GM12878 (cell line): ENCODE data around the gene C2orf68.

ENCODE experiments used
- CEBPB ChIP-seq, 2 experiments: fragments of 150-350 bp in 1 of 2; IDR thresholded peaks; 2 replicates each; pipeline ENCODE4 v1.6.1; 2012 to 2014; ENCODE audit warnings: low read depth in 2 of 2, low read length in 2 of 2, borderline replicate concordance in 1 of 2, inconsistent platforms in 1 of 2
- EP300 ChIP-seq, 2 experiments: fragments of 150-350 bp in 1 of 2; IDR thresholded peaks; 2 replicates each; pipeline ENCODE4 v1.6.1; 2011 to 2012; ENCODE audit warnings: low read depth in 2 of 2, low read length in 2 of 2, borderline replicate concordance in 1 of 2, improper control_type of control experiment in 1 of 2, inconsistent platforms in 1 of 2; ENCODE audit not compliant: control insufficient read depth in 1 of 2
- KLF5 ChIP-seq: fragments of 450-650 bp; IDR thresholded peaks from 2 replicates; pipeline ENCODE4 v1.6.1; 2014; ENCODE audit warnings: mild to moderate bottlenecking; ENCODE audit not compliant: partially characterized antibody
- NFXL1 ChIP-seq: fragments of 450-650 bp; IDR thresholded peaks from 2 replicates; pipeline ENCODE4 v1.6.1; 2017; ENCODE audit warnings: antibody characterized with exemption, mild to moderate bottlenecking, borderline replicate concordance
- NFYB ChIP-seq: IDR thresholded peaks from 2 replicates; pipeline ENCODE4 v1.6.1; 2011; ENCODE audit warnings: low read depth, mild to moderate bottlenecking, low read length, improper control_type of control experiment, moderate library complexity; ENCODE audit not compliant: insufficient read depth
- POLR2A ChIP-seq: IDR thresholded peaks from 2 replicates; pipeline ENCODE4 v1.6.1; 2011; ENCODE audit warnings: low read depth, mild to moderate bottlenecking, low read length
- RFX5 ChIP-seq: IDR thresholded peaks from 2 replicates; pipeline ENCODE4 v1.6.1; 2011; ENCODE audit warnings: low read depth, low read length, improper control_type of control experiment
- SUZ12 ChIP-seq: fragments of 200-600 bp; sonication (generic); IDR thresholded peaks from one replicate; pipeline ENCODE4 v1.6.1; 2018; ENCODE audit warnings: antibody characterized with exemption, mild to moderate bottlenecking; ENCODE audit not compliant: unreplicated experiment
- ZSCAN29 ChIP-seq: fragments of 450-650 bp; IDR thresholded peaks from 2 replicates; pipeline ENCODE4 v1.6.1; 2017; ENCODE audit warnings: mild to moderate bottlenecking, moderate library complexity
- TF ChIP-seq, protein P1 (sequence below), 3 experiments: IDR thresholded peaks in 2 of 3; conservative IDR thresholded peaks in 1 of 3; 2 replicates each; pipeline ENCODE4 v1.5.1; 2011; ENCODE audit warnings: low read depth in 3 of 3, low read length in 3 of 3, mild to moderate bottlenecking in 3 of 3, control low read depth in 2 of 3, moderate library complexity in 2 of 3, inconsistent platforms in 1 of 3, mixed read lengths in 1 of 3; ENCODE audit not compliant: control insufficient read depth in 2 of 3, insufficient read depth in 1 of 3; ENCODE audit errors: extremely low read depth in 1 of 3
- TF ChIP-seq, protein P2 (sequence below): fragments of 450-650 bp; IDR thresholded peaks from 2 replicates; pipeline ENCODE4 v1.6.1; 2017; ENCODE audit warnings: borderline replicate concordance
- TF ChIP-seq, protein P3 (sequence below): IDR thresholded peaks from 2 replicates; pipeline ENCODE4 v1.6.1; 2011; ENCODE audit warnings: low read depth, low read length, improper control_type of control experiment, borderline replicate concordance
- TF ChIP-seq, protein P4 (sequence below): IDR thresholded peaks from 2 replicates; pipeline ENCODE4 v1.6.1; 2012; ENCODE audit warnings: mild to moderate bottlenecking, low read depth, low read length

DNA sequence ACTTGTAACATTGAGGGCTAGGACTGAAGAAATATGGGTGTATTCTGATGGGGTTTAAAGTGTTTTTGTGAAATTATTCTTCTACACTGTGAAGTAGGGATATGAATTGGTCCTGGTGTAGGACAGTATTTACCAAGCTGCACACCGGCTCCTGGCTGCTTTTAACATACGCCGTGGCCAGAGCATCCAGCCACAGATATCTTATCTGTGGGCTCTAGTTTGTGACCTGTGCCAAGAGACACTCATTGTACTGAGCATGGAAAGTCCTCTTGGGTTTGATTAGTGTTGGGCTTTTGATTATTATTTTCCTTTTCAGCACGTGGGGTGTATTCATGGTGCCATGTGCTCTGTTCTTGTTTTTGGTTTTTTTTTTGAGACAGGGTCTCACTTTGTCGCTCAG is 12.1 kb upstream of the C2orf68 start:
- TF ChIP-seq SUZ12 (no peak), EP300 (IDR thresholded peaks at IDR 0.05; ENCODE audit: borderline replicate concordance in 1 of 2, control insufficient read depth in 1 of 2, low read depth in 2 of 2, low read length in 2 of 2) (no peak), CEBPB (IDR thresholded peaks at IDR 0.05; ENCODE audit: borderline replicate concordance in 1 of 2, low read depth in 2 of 2, low read length in 2 of 2) (no peak), NFYB (no peak), ZSCAN29 (no peak), NFXL1 (no peak), RFX5 (no peak), POLR2A (no peak), KLF5 (no peak)
- TF ChIP-seq, protein P1, sequence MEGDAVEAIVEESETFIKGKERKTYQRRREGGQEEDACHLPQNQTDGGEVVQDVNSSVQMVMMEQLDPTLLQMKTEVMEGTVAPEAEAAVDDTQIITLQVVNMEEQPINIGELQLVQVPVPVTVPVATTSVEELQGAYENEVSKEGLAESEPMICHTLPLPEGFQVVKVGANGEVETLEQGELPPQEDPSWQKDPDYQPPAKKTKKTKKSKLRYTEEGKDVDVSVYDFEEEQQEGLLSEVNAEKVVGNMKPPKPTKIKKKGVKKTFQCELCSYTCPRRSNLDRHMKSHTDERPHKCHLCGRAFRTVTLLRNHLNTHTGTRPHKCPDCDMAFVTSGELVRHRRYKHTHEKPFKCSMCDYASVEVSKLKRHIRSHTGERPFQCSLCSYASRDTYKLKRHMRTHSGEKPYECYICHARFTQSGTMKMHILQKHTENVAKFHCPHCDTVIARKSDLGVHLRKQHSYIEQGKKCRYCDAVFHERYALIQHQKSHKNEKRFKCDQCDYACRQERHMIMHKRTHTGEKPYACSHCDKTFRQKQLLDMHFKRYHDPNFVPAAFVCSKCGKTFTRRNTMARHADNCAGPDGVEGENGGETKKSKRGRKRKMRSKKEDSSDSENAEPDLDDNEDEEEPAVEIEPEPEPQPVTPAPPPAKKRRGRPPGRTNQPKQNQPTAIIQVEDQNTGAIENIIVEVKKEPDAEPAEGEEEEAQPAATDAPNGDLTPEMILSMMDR (IDR thresholded peaks at IDR 0.05 in 2 of 3, conservative IDR thresholded peaks at IDR 0.05 in 1 of 3; ENCODE audit: control insufficient read depth in 2 of 3, extremely low read depth in 1 of 3, insufficient read depth in 1 of 3, low read depth in 3 of 3, low read length in 3 of 3), result no peak
- TF ChIP-seq, protein P2, sequence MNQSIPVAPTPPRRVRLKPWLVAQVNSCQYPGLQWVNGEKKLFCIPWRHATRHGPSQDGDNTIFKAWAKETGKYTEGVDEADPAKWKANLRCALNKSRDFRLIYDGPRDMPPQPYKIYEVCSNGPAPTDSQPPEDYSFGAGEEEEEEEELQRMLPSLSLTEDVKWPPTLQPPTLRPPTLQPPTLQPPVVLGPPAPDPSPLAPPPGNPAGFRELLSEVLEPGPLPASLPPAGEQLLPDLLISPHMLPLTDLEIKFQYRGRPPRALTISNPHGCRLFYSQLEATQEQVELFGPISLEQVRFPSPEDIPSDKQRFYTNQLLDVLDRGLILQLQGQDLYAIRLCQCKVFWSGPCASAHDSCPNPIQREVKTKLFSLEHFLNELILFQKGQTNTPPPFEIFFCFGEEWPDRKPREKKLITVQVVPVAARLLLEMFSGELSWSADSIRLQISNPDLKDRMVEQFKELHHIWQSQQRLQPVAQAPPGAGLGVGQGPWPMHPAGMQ, result no peak
- TF ChIP-seq, protein P3, sequence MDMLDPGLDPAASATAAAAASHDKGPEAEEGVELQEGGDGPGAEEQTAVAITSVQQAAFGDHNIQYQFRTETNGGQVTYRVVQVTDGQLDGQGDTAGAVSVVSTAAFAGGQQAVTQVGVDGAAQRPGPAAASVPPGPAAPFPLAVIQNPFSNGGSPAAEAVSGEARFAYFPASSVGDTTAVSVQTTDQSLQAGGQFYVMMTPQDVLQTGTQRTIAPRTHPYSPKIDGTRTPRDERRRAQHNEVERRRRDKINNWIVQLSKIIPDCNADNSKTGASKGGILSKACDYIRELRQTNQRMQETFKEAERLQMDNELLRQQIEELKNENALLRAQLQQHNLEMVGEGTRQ, result no peak
- TF ChIP-seq, protein P4, sequence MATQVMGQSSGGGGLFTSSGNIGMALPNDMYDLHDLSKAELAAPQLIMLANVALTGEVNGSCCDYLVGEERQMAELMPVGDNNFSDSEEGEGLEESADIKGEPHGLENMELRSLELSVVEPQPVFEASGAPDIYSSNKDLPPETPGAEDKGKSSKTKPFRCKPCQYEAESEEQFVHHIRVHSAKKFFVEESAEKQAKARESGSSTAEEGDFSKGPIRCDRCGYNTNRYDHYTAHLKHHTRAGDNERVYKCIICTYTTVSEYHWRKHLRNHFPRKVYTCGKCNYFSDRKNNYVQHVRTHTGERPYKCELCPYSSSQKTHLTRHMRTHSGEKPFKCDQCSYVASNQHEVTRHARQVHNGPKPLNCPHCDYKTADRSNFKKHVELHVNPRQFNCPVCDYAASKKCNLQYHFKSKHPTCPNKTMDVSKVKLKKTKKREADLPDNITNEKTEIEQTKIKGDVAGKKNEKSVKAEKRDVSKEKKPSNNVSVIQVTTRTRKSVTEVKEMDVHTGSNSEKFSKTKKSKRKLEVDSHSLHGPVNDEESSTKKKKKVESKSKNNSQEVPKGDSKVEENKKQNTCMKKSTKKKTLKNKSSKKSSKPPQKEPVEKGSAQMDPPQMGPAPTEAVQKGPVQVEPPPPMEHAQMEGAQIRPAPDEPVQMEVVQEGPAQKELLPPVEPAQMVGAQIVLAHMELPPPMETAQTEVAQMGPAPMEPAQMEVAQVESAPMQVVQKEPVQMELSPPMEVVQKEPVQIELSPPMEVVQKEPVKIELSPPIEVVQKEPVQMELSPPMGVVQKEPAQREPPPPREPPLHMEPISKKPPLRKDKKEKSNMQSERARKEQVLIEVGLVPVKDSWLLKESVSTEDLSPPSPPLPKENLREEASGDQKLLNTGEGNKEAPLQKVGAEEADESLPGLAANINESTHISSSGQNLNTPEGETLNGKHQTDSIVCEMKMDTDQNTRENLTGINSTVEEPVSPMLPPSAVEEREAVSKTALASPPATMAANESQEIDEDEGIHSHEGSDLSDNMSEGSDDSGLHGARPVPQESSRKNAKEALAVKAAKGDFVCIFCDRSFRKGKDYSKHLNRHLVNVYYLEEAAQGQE, result no peak
